Spinal cord (tissue), 10 donors: Measurements from ENCODE around the gene HMGN2. TPM values are rescaled to one million over a fixed set of nuclear protein-coding genes. Genes with fewer than 3 reads are reported as not detected.
"Not testable (repeated sequence)": the region's sequence is repeated elsewhere in the genome, so short reads cannot be mapped to it uniquely, and the experiment has no call there.

Experiments used
- DNase-seq, 6 donors: peaks; one replicate each; pipeline versions ENCODE4 v3.0.0 to v3.0.0-alpha.2; 2013 to 2015; ENCODE audit warnings: low spot score in 6 of 6, low read depth in 4 of 6
- H3K27ac ChIP-seq: one replicate; pipeline ENCODE4 v1.5.1; 2013; ENCODE audit warnings: low read depth, low read length, control low read depth
- H3K27me3 ChIP-seq: one replicate; pipeline ENCODE4 v1.6.1; 2013; ENCODE audit warnings: low read length; ENCODE audit not compliant: control insufficient read depth, insufficient read depth
- H3K36me3 ChIP-seq: one replicate; pipeline ENCODE4 v1.6.1; 2013; ENCODE audit warnings: low read length; ENCODE audit not compliant: control insufficient read depth, insufficient read depth
- H3K4me1 ChIP-seq: one replicate; pipeline ENCODE4 v1.6.1; 2013; ENCODE audit warnings: low read length; ENCODE audit not compliant: control insufficient read depth, insufficient read depth
- H3K4me3 ChIP-seq: one replicate; pipeline ENCODE4 v1.5.1; 2013; ENCODE audit warnings: low read depth, low read length, control low read depth
- H3K9me3 ChIP-seq: one replicate; pipeline ENCODE4 v1.6.1; 2013; ENCODE audit warnings: low read length; ENCODE audit not compliant: control insufficient read depth, insufficient read depth
- WGBS: methylation state at CpG from one replicate; pipeline ENCODE4 v1.1.5; 2013; ENCODE audit warnings: missing lambda C conversion rate; ENCODE audit not compliant: insufficient coverage; 5-methylcytosine and 5-hydroxymethylcytosine counted together
- polyA plus RNA-seq, 2 donors: library from polyadenylated mRNA; unstranded; fragments of 120-200 nt; gene quantifications; one replicate each; pipeline ENCODE4 v1.2.1, GENCODE V29; 2013; ENCODE audit not compliant: insufficient read length in 2 of 2
- total RNA-seq, 2 donors: library from RNA; depleted of rRNA in 1 of 2; stranded (reverse); fragments of 120-200 nt in 1 of 2; fragments of >200 nt in 1 of 2; gene quantifications; one replicate each; pipeline versions ENCODE4 v1.2.3 to v1.2.4, GENCODE V29; 2013 to 2014
- donor health status: healthy.

Gene HMGN2
- total and polyA plus RNA-seq, 4 donors: 370 to 696 (median 628) TPM

DNA sequence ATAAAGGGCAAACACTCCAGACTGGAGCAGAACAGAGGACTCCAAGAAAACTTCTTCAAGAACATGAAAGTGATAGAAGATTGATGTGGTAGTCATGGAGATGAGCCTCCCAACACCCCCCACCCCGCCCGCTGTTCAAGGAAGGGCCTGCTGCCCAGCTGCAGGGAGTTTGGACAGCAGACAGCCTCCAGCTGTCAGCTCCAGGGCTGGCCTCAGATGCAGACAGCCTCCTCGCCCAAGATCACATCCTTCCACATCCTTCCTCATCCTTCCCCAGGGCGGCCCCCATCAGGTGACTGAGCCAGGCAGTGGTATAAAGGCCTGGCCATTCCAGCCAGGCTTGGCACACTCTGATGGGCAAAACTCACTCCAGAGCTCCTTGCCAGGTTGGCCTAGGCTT, 24.6 kb downstream of the HMGN2 start:
- DNase-seq: peak in 1 of 6 donors; percentile 20
- H3K9me3 ChIP-seq: no peaks in the 10 kb centered on the region
- H3K36me3 ChIP-seq: no peaks in the 10 kb centered on the region
- H3K27me3 ChIP-seq: no peaks in the 10 kb centered on the region
- 25% methylated on average over 2 of the region's 4 CpGs for WGBS
- H3K4me1 ChIP-seq: peaks cover 17% of the 10 kb centered on the region
- no peak overlapping the region for H3K27ac ChIP-seq
- H3K4me3 ChIP-seq: no peak overlapping the region

DNA sequence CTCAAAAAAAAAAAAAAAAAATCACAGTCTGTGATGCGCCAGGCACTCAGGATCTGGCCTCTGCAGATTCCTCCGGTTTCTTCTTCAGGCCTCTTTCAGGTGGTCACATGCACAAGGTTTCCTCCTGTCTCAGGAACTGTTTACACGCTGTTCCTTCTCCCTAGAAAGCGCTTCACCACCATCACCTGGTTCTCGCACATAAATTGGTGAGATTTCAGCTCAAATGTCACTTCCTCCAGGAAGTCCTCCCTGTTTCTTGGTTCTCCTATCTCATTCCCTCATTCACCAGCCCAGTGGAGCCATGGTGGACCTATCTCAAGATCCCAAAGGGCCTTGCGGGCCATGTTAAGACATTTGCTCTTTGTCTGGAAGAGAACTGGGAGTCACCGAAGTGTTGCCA, 26.7 kb downstream of the HMGN2 start:
- no peak for DNase-seq
- no peaks in the 10 kb centered on the region for H3K27me3 ChIP-seq
- H3K9me3 ChIP-seq: no peaks in the 10 kb centered on the region
- peaks cover 17% of the 10 kb centered on the region for H3K4me1 ChIP-seq
- no peak overlapping the region for H3K4me3 ChIP-seq
- 100% methylated on average over 5 of the region's 7 CpGs for whole genome bisulfite sequencing
- no peak overlapping the region for H3K27ac ChIP-seq
- H3K36me3 ChIP-seq: no peaks in the 10 kb centered on the region

DNA sequence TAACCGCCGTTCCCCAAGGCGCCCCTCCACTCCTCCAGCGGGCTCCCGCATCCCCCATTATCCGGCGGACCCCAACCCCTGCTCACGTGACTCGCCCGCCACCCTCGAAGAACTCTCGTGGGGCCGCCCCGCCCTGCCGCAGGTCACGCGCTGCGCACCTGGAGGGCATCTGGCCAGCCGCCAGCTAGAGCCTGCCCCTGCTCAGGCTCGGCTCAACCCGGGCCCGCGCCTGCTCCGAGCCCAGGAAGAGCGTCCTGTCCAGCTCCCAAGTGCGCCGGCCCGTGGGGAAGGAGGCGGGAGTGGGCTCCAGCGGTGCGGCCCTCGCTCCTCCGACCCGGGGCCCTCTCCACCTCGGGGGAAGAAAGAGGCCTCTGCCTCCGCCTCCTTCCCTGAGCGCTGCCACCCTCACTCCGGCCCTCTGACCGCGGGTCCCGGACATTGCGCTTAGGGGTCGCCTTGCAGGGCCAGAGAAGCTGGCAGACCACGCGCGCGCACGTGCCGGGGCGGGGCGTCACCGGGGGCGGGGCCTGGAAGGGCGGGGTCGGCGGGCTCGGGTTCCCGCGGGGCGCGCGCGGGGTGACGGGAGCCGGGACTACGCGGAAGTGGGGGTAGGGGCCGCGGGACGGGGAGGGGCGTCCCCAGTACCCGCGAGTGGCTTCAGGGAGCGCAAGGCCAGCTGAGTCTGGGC, 28.4 kb downstream of the HMGN2 start:
- Histone ChIP-seq H3K27ac (peak overlapping the region; percentile 92), H3K4me3 (peak overlapping the region; percentile 80), H3K27me3 (no peaks in the 10 kb centered on the region), H3K9me3 (no peaks in the 10 kb centered on the region), H3K4me1 (peaks cover 17% of the 10 kb centered on the region), H3K36me3 (no peaks in the 10 kb centered on the region)
- DNase-seq: peak; percentile 64 to 94 (median 76)
- WGBS: under 1% methylated on average over 74 of the region's 74 CpGs

DNA sequence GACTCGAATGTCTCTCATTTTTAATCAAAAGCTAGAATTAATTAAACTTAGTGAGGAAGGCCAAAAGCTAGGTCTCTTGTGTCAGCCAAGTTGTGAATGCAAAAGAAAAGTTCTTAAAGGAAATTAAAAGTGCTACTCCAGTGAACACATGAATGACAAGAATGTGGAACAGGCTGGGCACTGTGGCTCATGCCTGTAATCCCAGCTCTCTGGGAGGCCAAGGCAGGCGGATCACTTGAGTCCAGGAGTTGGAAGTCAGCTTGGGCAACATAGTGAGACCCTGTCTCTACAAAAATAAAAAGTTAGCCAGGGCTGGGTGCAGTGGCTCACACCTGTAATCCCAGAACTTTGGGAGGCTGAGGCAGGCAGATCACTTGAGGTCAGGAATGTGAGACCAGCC, 38.5 kb downstream of the HMGN2 start:
- H3K4me1 ChIP-seq: not testable (repeated sequence)

DNA sequence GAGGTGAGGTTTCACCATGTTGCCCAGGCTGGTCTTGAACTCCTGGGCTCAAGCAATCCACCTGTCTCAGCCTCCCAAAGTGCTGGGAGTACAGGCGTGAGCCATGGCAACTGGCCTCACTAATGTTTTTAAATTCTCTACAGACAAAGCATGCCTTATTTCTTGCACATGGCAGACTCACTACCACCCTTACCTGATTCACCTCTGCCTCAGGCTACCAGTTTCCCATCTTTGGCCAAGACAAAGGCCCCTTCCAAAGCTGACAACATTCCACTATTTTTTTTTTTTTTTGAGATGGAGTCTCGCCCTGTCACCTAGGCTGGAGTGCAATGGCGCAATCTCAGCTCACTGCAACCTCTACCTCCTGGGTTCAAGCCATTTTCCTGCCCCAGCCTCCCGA, 43.6 kb downstream of the HMGN2 start:
- not testable (repeated sequence) for H3K4me3 ChIP-seq, H3K4me1 ChIP-seq, H3K36me3 ChIP-seq, DNase-seq, H3K27ac ChIP-seq, H3K9me3 ChIP-seq, H3K27me3 ChIP-seq
- 75% methylated on average over 2 of the region's 4 CpGs for WGBS

More for the DNA sequence above, 38.5 kb downstream of the HMGN2 start:
- not testable (repeated sequence) for H3K9me3 ChIP-seq, DNase-seq, H3K4me3 ChIP-seq, H3K27me3 ChIP-seq, H3K27ac ChIP-seq, H3K36me3 ChIP-seq
- 73% methylated on average over 1 of the region's 2 CpGs for WGBS

DNA sequence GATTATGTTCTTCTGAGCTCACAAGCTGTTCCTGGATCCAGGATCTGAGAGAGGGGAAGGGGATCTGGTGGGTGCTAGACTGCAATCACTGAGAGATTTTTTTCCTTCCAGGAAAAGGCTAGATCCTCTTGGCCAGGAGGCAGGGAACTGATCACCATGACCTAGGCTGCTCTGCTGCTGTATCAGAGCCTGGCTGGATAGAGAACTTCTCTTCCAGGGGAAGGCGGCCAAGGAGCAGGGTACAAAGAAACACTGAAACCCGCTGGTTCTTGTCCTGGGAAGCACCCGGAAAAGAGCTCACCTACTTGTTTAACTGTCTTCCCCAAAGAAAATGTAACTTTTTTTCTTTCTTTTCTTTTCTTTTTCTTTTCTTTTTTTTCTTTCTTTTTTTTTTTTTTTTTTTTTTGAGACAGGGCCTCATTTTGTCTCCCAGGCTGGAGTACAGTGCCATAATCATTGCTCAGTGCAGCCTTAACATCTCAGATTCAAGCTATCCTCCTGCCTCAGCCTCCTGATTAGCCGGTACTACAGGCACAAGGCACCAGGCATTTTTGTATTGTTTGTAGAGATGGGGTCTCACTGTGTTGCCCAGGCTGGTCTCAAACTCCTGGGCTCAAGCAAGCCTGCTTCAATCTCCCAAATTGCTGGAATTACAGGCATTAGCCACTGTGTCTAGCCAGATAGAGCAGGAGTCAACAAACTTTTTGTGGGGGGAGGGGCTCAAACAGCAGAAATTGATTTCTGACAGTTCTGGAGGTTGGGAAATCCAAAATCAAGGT, 44.9 kb downstream of the HMGN2 start:
- no peaks in the 10 kb centered on the region for H3K36me3 ChIP-seq
- no peak overlapping the region for H3K4me3 ChIP-seq
- H3K27ac ChIP-seq: no peak overlapping the region
- no peaks in the 10 kb centered on the region for H3K9me3 ChIP-seq
- no peak for DNase-seq
- H3K27me3 ChIP-seq: no peaks in the 10 kb centered on the region
- WGBS: 93% methylated on average over 3 of the region's 4 CpGs
- H3K4me1 ChIP-seq: no peaks in the 10 kb centered on the region

DNA sequence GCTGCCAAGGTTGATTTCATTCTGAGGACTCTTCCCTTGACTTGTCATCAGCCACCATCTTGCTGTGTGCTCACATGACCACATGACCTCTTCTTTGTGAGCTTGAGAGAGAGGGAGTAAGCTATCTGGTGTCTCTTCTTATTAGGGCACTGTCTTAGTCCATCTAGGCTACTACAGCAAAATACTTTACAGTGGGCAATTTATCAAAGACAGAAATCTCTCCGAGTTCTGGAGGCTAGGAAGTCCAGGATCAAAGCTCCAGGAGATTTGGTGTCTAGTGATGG, 45.5 kb downstream of the HMGN2 start:
- no peak for DNase-seq
- Histone ChIP-seq H3K9me3 (no peaks in the 10 kb centered on the region), H3K27ac (no peak overlapping the region), H3K27me3 (no peaks in the 10 kb centered on the region), H3K4me1 (no peaks in the 10 kb centered on the region), H3K36me3 (no peaks in the 10 kb centered on the region), H3K4me3 (no peak overlapping the region)
- WGBS: 100% methylated on average over 1 of the region's 1 CpG

DNA sequence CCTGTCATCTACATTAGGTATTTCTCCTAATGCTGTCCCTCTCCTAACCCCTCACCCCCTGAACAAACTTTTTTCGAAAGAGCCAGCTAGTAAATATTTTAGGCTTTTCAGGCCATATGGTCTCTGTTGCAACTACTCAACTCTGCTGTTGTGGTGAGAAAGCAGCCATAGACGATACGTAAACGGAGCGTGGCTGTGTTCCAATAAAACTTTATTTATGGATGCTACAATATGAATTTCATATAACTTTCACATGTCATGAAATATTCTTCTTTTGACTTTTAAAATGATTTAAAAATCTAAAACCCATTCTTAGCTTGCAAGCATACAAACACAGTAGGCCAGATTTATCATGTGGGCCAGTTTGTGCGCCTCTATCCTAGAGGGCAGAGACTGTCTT, 46.1 kb downstream of the HMGN2 start:
- Histone ChIP-seq H3K27ac (no peak overlapping the region), H3K4me1 (no peaks in the 10 kb centered on the region), H3K36me3 (no peaks in the 10 kb centered on the region), H3K9me3 (no peaks in the 10 kb centered on the region), H3K4me3 (no peak overlapping the region), H3K27me3 (no peaks in the 10 kb centered on the region)
- WGBS: 100% methylated on average over 1 of the region's 6 CpGs
- peak in 1 of 6 donors; percentile 71 for DNase-seq

DNA sequence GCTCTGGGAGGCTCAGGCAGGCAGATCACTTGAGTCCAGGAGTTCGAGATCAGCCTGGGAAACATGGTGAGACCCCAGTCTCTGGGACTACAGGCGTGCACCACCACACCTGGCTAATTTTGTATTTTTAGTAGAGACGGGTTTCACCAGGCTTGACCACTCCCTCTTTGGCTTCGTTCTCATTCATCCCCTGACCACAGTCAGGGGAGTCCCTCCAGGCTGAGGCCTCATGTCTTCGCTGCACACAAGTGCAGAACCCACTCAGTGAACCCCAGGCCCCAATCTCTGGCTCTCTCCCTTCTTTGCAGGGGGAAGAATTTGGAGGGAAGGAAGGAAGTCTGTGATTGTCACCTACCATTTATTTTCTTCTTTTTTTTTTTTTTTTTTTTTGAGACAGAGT, 48.1 kb downstream of the HMGN2 start:
- H3K27ac ChIP-seq: no peak overlapping the region
- H3K27me3 ChIP-seq: no peaks in the 10 kb centered on the region
- no peaks in the 10 kb centered on the region for H3K9me3 ChIP-seq
- WGBS: 73% methylated on average over 2 of the region's 5 CpGs
- no peaks in the 10 kb centered on the region for H3K4me1 ChIP-seq
- H3K4me3 ChIP-seq: no peak overlapping the region
- DNase-seq: no peak
- no peaks in the 10 kb centered on the region for H3K36me3 ChIP-seq

DNA sequence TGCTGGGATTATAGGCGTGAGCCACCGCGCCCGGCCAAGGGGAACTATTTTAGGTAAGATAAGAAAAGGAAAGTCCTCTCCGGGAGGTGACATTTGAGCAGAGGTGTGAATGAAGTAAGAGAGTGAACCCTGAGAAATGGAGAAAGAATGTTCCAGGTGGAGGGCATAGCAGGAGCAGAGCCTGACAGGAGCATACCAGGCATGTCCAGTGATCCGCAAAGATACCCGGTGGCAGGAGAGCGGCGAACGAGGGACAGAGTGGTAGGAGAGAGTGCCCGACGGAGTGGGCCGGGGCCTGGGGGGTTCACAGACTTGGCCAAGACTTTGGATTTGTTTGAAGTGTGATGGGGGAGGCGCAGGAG, 49.4 kb downstream of the HMGN2 start:
- H3K27ac ChIP-seq: no peak overlapping the region
- no peak for DNase-seq
- H3K9me3 ChIP-seq: no peaks in the 10 kb centered on the region
- H3K27me3 ChIP-seq: no peaks in the 10 kb centered on the region
- 75% methylated on average over 10 of the region's 14 CpGs for WGBS
- no peaks in the 10 kb centered on the region for H3K36me3 ChIP-seq
- H3K4me1 ChIP-seq: no peaks in the 10 kb centered on the region
- H3K4me3 ChIP-seq: no peak overlapping the region
